ENCODE data around the gene IRX2.
A peak's percentile ranks its signal among the peaks of the same experiment; 100 is the strongest.

The IRX2 gene

DNA sequence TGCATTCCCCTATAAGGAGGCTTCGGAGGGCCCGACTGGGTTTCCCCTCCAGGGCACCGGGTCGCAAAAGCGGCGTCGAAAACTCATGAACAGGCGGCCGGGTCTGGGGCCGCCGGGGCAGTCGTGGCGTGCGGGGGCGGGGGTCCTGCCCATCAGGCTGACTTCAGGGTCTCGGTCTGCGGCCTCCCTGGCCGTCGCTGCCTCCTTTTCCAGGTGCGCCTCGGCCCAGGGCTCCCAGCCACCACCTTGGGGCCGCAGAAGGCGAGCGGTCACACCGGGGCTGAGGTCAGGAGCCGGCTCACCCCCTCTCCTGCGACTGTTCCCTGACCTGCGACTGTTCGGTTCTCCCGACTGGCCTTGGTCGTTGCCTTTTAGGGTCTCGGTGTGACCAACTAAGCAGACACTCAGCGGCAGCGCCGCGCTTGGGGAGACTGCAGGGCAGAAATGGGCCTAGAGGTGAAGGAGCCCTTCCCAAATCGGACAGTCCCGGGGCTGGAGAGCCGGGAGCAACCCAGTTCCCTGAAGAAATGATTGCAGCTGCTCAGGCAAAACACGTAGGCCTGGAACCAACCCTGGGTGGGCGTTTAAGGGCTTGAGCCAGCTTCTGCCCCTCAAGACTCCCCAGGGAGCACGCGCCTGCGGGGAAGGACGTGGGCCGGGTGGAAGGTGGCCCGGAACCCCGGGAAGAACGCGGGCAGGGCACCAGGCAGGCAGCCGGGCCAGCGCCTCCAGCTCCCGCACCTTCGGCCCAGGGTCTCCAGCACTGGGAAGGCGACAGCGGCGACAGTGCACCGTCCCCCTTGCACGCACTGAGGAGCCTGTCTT, 11.2 kb downstream of the IRX2 start:
- TF ChIP-seq, protein P1, sequence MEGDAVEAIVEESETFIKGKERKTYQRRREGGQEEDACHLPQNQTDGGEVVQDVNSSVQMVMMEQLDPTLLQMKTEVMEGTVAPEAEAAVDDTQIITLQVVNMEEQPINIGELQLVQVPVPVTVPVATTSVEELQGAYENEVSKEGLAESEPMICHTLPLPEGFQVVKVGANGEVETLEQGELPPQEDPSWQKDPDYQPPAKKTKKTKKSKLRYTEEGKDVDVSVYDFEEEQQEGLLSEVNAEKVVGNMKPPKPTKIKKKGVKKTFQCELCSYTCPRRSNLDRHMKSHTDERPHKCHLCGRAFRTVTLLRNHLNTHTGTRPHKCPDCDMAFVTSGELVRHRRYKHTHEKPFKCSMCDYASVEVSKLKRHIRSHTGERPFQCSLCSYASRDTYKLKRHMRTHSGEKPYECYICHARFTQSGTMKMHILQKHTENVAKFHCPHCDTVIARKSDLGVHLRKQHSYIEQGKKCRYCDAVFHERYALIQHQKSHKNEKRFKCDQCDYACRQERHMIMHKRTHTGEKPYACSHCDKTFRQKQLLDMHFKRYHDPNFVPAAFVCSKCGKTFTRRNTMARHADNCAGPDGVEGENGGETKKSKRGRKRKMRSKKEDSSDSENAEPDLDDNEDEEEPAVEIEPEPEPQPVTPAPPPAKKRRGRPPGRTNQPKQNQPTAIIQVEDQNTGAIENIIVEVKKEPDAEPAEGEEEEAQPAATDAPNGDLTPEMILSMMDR (conservative IDR thresholded peaks at IDR 0.05; ENCODE audit: low read depth, low read length), result no peak
- DNase-seq (ENCODE audit: low read depth), result no peak
- no peak overlapping the region for H3K4me3 ChIP-seq (ENCODE audit: low read depth, low read length)

DNA sequence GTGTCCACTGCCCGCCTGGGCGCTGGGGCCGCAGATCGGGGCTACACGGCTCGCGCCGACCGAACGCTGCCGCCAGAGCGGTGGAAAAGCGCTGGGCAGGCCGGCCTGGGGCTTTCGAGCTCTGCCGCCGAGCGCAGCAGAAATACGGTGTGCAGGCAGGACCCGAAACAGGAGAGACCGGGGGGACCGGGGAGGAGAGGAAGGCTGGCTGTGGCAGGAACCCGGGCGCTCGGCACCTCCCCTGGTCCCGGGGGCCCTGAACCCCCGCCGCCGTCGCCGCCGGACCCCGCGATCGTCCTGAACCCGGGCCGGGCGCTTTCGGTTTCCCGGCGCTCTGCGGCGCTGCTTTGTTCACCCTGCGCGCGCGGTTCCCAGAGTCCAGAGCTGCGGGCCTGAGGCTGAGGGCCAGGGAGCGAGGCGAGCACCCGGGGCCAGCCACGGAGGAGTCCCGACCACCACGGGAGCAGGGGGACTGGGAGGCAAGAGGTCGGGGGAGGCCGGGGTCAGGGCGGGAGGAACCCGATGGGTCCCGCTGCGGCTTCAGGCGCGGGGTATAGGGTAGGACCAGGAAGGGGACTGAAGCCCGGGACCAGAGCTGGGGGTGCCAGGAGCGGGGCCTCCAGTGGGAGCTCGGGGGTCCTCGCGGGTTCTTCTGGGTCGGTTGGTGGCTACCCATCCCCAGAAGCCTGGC, 12.0 kb downstream of the IRX2 start:
- peak overlapping the region; percentile 47 for H3K4me3 ChIP-seq (ENCODE audit: low read depth, low read length)
- TF ChIP-seq, protein P1 (conservative IDR thresholded peaks at IDR 0.05; ENCODE audit: low read depth, low read length), result no peak
- peak; percentile 13 for DNase-seq (ENCODE audit: low read depth)

DNA sequence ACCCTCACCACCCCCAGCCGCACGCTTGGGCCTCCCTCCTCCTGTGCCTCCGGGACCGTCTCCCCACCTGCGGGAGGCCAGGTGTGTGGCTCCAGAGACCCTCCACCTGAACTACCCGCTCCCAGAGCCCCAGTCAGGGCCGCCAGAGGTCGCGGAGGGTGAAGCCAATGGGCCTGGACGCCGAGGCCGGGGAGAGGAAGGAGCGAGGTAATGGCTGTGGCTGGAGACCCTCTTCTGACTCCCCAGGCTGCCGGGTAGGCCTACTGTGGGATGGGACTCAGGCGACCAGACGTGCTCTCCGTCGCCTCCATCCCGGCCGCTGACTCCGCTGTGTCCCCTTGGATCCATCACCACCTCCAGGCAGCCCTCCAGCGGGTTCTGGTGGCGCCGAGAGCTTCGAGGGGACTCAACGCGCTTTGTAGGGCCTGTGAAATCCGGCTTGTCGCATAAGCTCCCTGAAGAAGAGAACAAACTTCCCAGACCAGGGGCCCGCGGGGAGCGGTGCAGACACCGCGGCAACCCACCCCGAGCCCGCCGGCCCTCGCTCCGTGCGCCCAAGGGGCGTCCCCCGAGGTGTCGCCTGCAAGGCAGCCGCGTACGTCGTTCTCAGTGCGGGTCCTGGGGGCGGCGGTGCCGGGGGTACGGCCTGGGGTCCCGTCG, 12.6 kb downstream of the IRX2 start:
- peak overlapping the region; percentile 47 for H3K4me3 ChIP-seq (ENCODE audit: low read depth, low read length)
- TF ChIP-seq, protein P1 (conservative IDR thresholded peaks at IDR 0.05; ENCODE audit: low read depth, low read length), result no peak
- DNase-seq (ENCODE audit: low read depth), result no peak

DNA sequence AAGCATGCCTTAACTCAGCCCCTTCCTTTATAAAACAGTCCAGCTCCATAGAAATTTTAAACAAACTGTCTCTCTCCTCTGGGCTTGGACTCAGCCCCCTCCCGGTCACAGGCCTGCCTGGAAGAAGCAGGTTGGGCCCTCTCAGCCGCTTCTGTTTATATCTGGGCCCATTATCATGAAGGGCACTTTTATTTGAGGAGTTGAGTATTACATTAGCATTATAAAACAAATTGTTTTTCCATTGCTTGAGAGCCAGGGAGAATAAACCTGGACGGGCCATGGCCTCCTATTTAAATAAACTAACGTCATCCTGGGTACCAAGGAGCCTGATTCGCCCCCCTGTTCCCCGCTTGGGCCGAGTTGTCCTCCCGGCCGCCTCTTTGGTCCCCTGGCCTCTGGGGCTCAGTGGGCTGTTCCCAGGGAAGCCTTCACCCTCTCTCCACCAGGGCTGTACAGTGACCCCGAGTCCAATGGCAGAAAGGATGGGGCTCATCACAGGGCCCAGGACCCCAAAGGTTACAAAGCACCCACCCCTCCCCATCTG, 13.2 kb downstream of the IRX2 start:
- TF ChIP-seq, protein P1 (conservative IDR thresholded peaks at IDR 0.05; ENCODE audit: low read depth, low read length), result no peak
- H3K4me3 ChIP-seq (ENCODE audit: low read depth, low read length), result no peak overlapping the region
- DNase-seq (ENCODE audit: low read depth), result no peak

DNA sequence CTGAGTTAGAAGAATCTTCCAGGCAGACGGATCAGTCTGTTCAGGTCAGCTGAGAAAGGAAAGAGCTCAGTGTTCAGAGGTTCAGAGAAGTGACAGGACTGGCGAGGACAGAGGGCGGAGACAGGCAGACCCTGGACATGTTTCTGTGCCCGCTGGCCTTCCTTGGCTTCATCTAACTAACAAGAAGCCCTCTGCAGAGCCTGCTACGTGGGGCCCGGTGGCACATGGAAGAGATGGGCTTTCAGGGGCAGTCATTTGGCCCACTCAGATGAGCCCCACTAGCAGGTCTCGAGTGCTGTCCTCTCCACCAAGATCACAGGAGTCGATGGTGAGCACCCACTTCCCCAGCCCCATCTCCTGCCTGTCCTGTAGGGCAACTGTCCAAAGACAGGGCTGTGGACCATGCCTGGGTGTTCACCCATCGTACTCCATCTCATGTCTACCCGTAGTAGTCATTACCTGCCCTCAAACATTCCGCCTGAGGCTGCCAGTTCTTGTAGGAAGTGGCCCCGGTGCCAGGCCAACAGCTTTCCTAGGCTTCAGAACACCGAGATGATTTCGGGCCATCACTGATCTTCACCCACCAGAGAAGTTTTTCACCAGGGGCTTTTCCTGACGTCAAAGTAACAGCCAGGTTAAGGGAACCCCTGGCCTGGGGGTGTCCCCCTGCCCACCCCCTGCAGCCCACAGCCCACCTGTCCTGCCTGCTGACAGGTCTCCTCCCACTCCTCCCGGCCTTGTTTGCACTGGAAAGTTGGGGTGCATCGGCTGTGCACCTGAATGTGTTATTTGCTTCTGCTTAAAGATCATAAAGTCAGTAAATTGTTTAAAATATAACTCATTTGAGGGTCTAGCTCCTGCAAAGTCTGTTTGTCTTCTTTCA, 14.0 kb downstream of the IRX2 start:
- DNase-seq (ENCODE audit: low read depth), result no peak
- no peak overlapping the region for H3K4me3 ChIP-seq (ENCODE audit: low read depth, low read length)
- TF ChIP-seq, protein P1 (conservative IDR thresholded peaks at IDR 0.05; ENCODE audit: low read depth, low read length), result no peak

DNA sequence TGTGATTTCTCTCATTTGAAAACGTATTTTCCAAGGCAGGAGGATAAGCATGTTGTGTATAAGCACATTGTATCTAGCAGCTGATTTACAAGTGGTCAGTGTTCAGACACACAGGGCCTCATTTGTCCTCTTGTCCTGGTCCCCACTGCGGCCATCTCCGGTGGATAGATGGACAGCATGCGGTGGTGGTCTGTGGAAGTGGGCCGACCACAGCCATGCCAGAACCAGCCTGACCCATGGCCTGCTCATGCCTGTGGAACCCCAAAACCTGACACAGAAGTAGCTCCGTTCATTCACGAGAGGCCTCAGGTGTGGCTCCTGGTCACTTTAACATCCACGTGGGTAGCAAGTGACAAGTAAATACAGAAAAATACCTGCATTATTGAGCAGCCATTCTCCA, 14.6 kb downstream of the IRX2 start:
- TF ChIP-seq, protein P1 (conservative IDR thresholded peaks at IDR 0.05; ENCODE audit: low read depth, low read length), result no peak
- no peak for DNase-seq (ENCODE audit: low read depth)
- H3K4me3 ChIP-seq (ENCODE audit: low read depth, low read length), result no peak overlapping the region
